GM23338 (cell line): Measurements from ENCODE around the gene OTUD1. TPM values are rescaled to one million over a fixed set of nuclear protein-coding genes. Genes with fewer than 3 reads are reported as not detected.
A peak's percentile ranks its signal among the peaks of the same experiment; 100 is the strongest.

ENCODE experiments used
- ATAC-seq: fragments of 200-7000 bp; cut with Tn5 transposase; 3 replicates; pipeline ENCODE4 v1.9.1; 2020
- DNase-seq: peaks from one replicate; pipeline ENCODE4 v3.0.0-alpha.2; 2015; ENCODE audit warnings: low spot score
- H2AFZ ChIP-seq: fragments of 200-600 bp; sonication (generic); 2 replicates; pipeline ENCODE4 v1.8.0; 2016; ENCODE audit warnings: antibody characterized with exemption, mild to moderate bottlenecking, moderate library complexity
- H3F3A ChIP-seq: fragments of 200-600 bp; sonication (generic); replicated peaks from 2 replicates; pipeline ENCODE4 v1.8.0; 2017; ENCODE audit warnings: antibody characterized with exemption, mixed run types, low read depth
- H3K27ac ChIP-seq: fragments of 200-600 bp; sonication (generic); 2 replicates; pipeline ENCODE4 v1.6.1; 2016; ENCODE audit warnings: low read depth
- H3K27me3 ChIP-seq: fragments of 200-600 bp; sonication (generic); 2 replicates; pipeline ENCODE4 v1.8.0; 2016; ENCODE audit warnings: mild to moderate bottlenecking, mixed run types, moderate library complexity; ENCODE audit not compliant: insufficient read depth
- H3K36me3 ChIP-seq: fragments of 200-600 bp; sonication (generic); 2 replicates; pipeline ENCODE4 v1.8.0; 2016; ENCODE audit warnings: mild to moderate bottlenecking; ENCODE audit not compliant: insufficient read depth
- H3K4me1 ChIP-seq: fragments of 200-600 bp; sonication (generic); 2 replicates; pipeline ENCODE4 v1.8.0; 2016; ENCODE audit warnings: mild to moderate bottlenecking, moderate library complexity; ENCODE audit not compliant: insufficient read depth
- H3K4me2 ChIP-seq: fragments of 200-600 bp; sonication (generic); 2 replicates; pipeline ENCODE4 v1.7.1; 2017; ENCODE audit warnings: mixed run types
- H3K4me3 ChIP-seq: fragments of 200-600 bp; sonication (generic); 2 replicates; pipeline ENCODE4 v1.6.1; 2016; ENCODE audit warnings: mixed run types
- H3K79me2 ChIP-seq: fragments of 200-600 bp; sonication (generic); replicated peaks from 2 replicates; pipeline ENCODE4 v1.8.0; 2017; ENCODE audit warnings: mild to moderate bottlenecking; ENCODE audit not compliant: insufficient read depth
- H3K9me2 ChIP-seq: fragments of 200-600 bp; sonication (generic); 2 replicates; pipeline ENCODE4 v1.8.0; 2017; ENCODE audit not compliant: insufficient read depth
- H4K20me1 ChIP-seq: fragments of 200-600 bp; sonication (generic); replicated peaks from 2 replicates; pipeline ENCODE4 v1.8.0; 2017; ENCODE audit warnings: mild to moderate bottlenecking; ENCODE audit not compliant: insufficient read depth
- H3K27ac Mint-ChIP-seq: 2 replicates; pipeline ENCODE4 v1.8.0; 2020; ENCODE audit warnings: inconsistent platforms, mild to moderate bottlenecking, moderate library complexity, mixed read lengths
- H3K27me3 Mint-ChIP-seq: 3 replicates; pipeline ENCODE4 v1.8.0; 2022; ENCODE audit warnings: low read depth, mild to moderate bottlenecking, moderate library complexity, mixed read lengths, inconsistent platforms; ENCODE audit not compliant: insufficient read depth, poor library complexity
- H3K36me3 Mint-ChIP-seq: 3 replicates; pipeline ENCODE4 v1.8.0; 2021; ENCODE audit warnings: low read depth, mild to moderate bottlenecking, inconsistent platforms, moderate library complexity, mixed read lengths
- H3K4me1 Mint-ChIP-seq: 3 replicates; pipeline ENCODE4 v1.8.0; 2020; ENCODE audit warnings: mild to moderate bottlenecking, inconsistent platforms, mixed read lengths
- H3K4me3 Mint-ChIP-seq: 3 replicates; pipeline ENCODE4 v1.8.0; 2021; ENCODE audit warnings: moderate library complexity, mild to moderate bottlenecking, inconsistent platforms, mixed read lengths
- H3K9me3 Mint-ChIP-seq: 3 replicates; pipeline ENCODE4 v1.8.0; 2020; ENCODE audit warnings: moderate library complexity, mild to moderate bottlenecking, inconsistent platforms, mixed read lengths
- CTCF ChIP-seq, 2 experiments: fragments of 200-600 bp in 1 of 2; sonication (generic) in 1 of 2; conservative IDR thresholded peaks; 2 replicates each; pipeline versions ENCODE4 v1.5.1 to v1.6.1; 2016 to 2017; ENCODE audit warnings: antibody characterized with exemption in 2 of 2, low read depth in 2 of 2, mild to moderate bottlenecking in 2 of 2, moderate library complexity in 1 of 2
- ETS1 ChIP-seq: IDR thresholded peaks from 2 replicates; pipeline ENCODE4 v1.6.1; 2016; ENCODE audit warnings: antibody characterized with exemption
- EZH2 ChIP-seq: fragments of 200-600 bp; sonication (generic); IDR thresholded peaks from one replicate; pipeline ENCODE4 v1.8.0; 2017; ENCODE audit warnings: antibody characterized with exemption, mild to moderate bottlenecking, low read depth; ENCODE audit not compliant: unreplicated experiment
- EZH2phosphoT487 ChIP-seq: fragments of 200-600 bp; sonication (generic); IDR thresholded peaks from one replicate; pipeline ENCODE4 v1.8.1; 2018; ENCODE audit warnings: antibody characterized with exemption; ENCODE audit not compliant: unreplicated experiment
- JUNB ChIP-seq: IDR thresholded peaks from one replicate; pipeline ENCODE4 v1.6.1; 2016; ENCODE audit warnings: antibody characterized with exemption; ENCODE audit not compliant: unreplicated experiment
- NANOG ChIP-seq: IDR thresholded peaks from 2 replicates; pipeline ENCODE4 v1.6.1; 2016; ENCODE audit warnings: antibody characterized with exemption, borderline replicate concordance
- REST ChIP-seq: IDR thresholded peaks from one replicate; pipeline ENCODE4 v1.6.1; 2018; ENCODE audit warnings: antibody characterized with exemption; ENCODE audit not compliant: unreplicated experiment
- STAT1 ChIP-seq: IDR thresholded peaks from one replicate; pipeline ENCODE4 v1.6.1; 2016; ENCODE audit warnings: antibody characterized with exemption; ENCODE audit not compliant: unreplicated experiment
- ZNF462 ChIP-seq: fragments of 250-450 bp; sonication (Bioruptor Pico); IDR thresholded peaks from 2 replicates; pipeline ENCODE4 v1.5.0; 2020; ENCODE audit warnings: mild to moderate bottlenecking, moderate library complexity
- polyA plus RNA-seq: library from polyadenylated mRNA; unstranded; fragments of >200 nt; fragmentation: Nextera tagmentation; extraction: Ambion mirVana; gene quantifications from 2 replicates; pipeline ENCODE4 v1.2.1, GENCODE V29; 2016
- total RNA-seq: library from RNA; depleted of rRNA; stranded (reverse); fragments of >200 nt; shearing (Covaris generic); gene quantifications from 2 replicates; pipeline ENCODE4 v1.2.3, GENCODE V29; 2014

OTUD1 gene
- total and polyA plus RNA-seq, 2 experiments from 2014 or later = 2.5 to 8.3 TPM

GRCh38 chr10:23414658-23415057 is 24.2 kb upstream of the OTUD1 start:
- H3K27me3 ChIP-seq = no peaks in the 10 kb centered on the region
- Mint-ChIP-seq H3K4me3 (no peak overlapping the region), H3K9me3 (no peaks in the 10 kb centered on the region), H3K27ac (no peak overlapping the region; the same call in 1 of the 2 replicates), H3K27me3 (peaks cover 4% of the 10 kb centered on the region), H3K36me3 (no peaks in the 10 kb centered on the region; the same call in 2 of the 3 replicates), H3K4me1 (peaks cover 37% of the 10 kb centered on the region)
- ATAC-seq (no peak), DNase-seq (no peak)
- peaks cover 31% of the 10 kb centered on the region for H3K4me1 ChIP-seq
- H3K79me2 ChIP-seq = no peaks in the 10 kb centered on the region
- no peaks in the 10 kb centered on the region for H3K36me3 ChIP-seq
- peak overlapping the region; percentile 40; the same call in 1 of the 2 replicates for H3K4me2 ChIP-seq
- H2AFZ ChIP-seq = no peak overlapping the region
- no peaks in the 10 kb centered on the region for H3K9me2 ChIP-seq
- H4K20me1 ChIP-seq = no peaks in the 10 kb centered on the region
- no peaks in the 10 kb centered on the region for H3F3A ChIP-seq
- H3K27ac ChIP-seq = no peak overlapping the region
- H3K4me3 ChIP-seq = no peak overlapping the region
- TF ChIP-seq ETS1 (no peak), CTCF (conservative IDR thresholded peaks at IDR 0.05; ENCODE audit: low read depth in 2 of 2) (no peak), EZH2 (no peak), JUNB (no peak), REST (no peak), STAT1 (no peak), NANOG (no peak), ZNF462 (CRISPR knock-in tag) (no peak), EZH2phosphoT487 (no peak)
